HepG2 (cell line): ENCODE results near the gene NFE2L2. TPM values are rescaled to one million over a fixed set of nuclear protein-coding genes. Genes with fewer than 3 reads are reported as not detected.

ENCODE experiments used
- ATAC-seq: fragments of 200-7000 bp; cut with Tn5 transposase; 3 replicates; pipeline ENCODE4 v1.9.1; 2020; ENCODE audit warnings: mild to moderate bottlenecking, moderate library complexity
- BruUV-seq: library from RNA; stranded (reverse); fragments of 400-500 nt; replicated peaks from 2 replicates; lab custom pipeline; 2021; lab: Mats Ljungman, UMichigan
- CTCF ChIA-PET: fragments of 300-600 bp; formaldehyde crosslinking; extraction: SDS; loops from one replicate; lab custom pipeline; 2021; ENCODE audit warnings: low total read pairs, inconsistent platforms, low intra/inter-chr PET ratio; lab: Yijun Ruan, JAX
- POLR2A ChIA-PET: fragments of 350-600 bp; sonication (Branson Sonifier 250); formaldehyde crosslinking; loops from one replicate; lab custom pipeline; 2020; ENCODE audit warnings: antibody characterized with exemption, inconsistent platforms; lab: Yijun Ruan, JAX
- DNase-seq: peaks from one replicate; pipeline ENCODE4 v3.0.0-alpha.2; 2015; ENCODE audit warnings: low spot score
- FAIRE-seq: peaks from 3 replicates; lab custom pipeline; 2011; peaks lifted over from hg19 to GRCh38; lab: Jason Lieb, UNC
- H2AFZ ChIP-seq: one replicate; pipeline ENCODE4 v1.6.1; 2011; ENCODE audit warnings: low read length, inconsistent platforms
- H3K27ac ChIP-seq: fragments of 300-600 bp; 3 replicates; pipeline ENCODE4 v1.8.0; 2011; ENCODE audit warnings: mixed run types, mild to moderate bottlenecking, mixed read lengths, low read length, inconsistent platforms; ENCODE audit not compliant: insufficient read depth; ENCODE audit errors: extremely low read length
- H3K27me3 ChIP-seq, 2 experiments: fragments of 200-600 bp in 1 of 2; 2 replicates in 1 of 2; 3 replicates in 1 of 2; pipeline versions ENCODE4 v1.6.0 to v1.8.0; 2011; ENCODE audit warnings: low read length in 2 of 2, mild to moderate bottlenecking in 2 of 2, moderate library complexity in 2 of 2, inconsistent platforms in 1 of 2; ENCODE audit not compliant: insufficient read depth in 2 of 2, control insufficient read depth in 1 of 2
- H3K36me3 ChIP-seq, 2 experiments: fragments of 200-600 bp in 1 of 2; replicated peaks in 1 of 2; 2 replicates in 1 of 2; 3 replicates in 1 of 2; pipeline versions ENCODE4 v1.5.1 to v1.8.0; 2011; ENCODE audit warnings: low read length in 2 of 2, inconsistent platforms in 1 of 2; ENCODE audit not compliant: insufficient read depth in 2 of 2, control insufficient read depth in 1 of 2
- H3K4me1 ChIP-seq: 2 replicates; pipeline ENCODE4 v1.5.1; 2012; ENCODE audit warnings: low read length, inconsistent platforms; ENCODE audit not compliant: insufficient read depth
- H3K4me2 ChIP-seq: 2 replicates; pipeline ENCODE4 v1.6.0; 2011; ENCODE audit warnings: low read depth, low read length, inconsistent platforms
- H3K4me3 ChIP-seq, 3 experiments: fragments of 200-600 bp in 1 of 3; sonication (generic), shearing (Covaris generic) in 1 of 3; replicated peaks in 1 of 3; 2 replicates each; pipeline ENCODE4 v1.5.1; 2011 to 2016; ENCODE audit warnings: low read length in 3 of 3, inconsistent platforms in 2 of 3, low read depth in 2 of 3, mild to moderate bottlenecking in 2 of 3, control low read depth in 1 of 3, mixed read lengths in 1 of 3; ENCODE audit not compliant: insufficient read depth in 1 of 3
- H3K79me2 ChIP-seq: one replicate; pipeline ENCODE4 v1.6.1; 2011; ENCODE audit warnings: low read length, inconsistent platforms; ENCODE audit not compliant: insufficient read depth
- H3K9ac ChIP-seq: 2 replicates; pipeline ENCODE4 v1.6.0; 2011; ENCODE audit warnings: mild to moderate bottlenecking, low read depth, low read length, inconsistent platforms; ENCODE audit not compliant: insufficient read depth
- H3K9me3 ChIP-seq: 2 replicates; pipeline ENCODE4 v1.5.1; 2012; ENCODE audit warnings: mild to moderate bottlenecking, low read length
- H4K20me1 ChIP-seq: 2 replicates; pipeline ENCODE4 v1.6.0; 2011; ENCODE audit warnings: inconsistent platforms, mild to moderate bottlenecking, low read length, moderate library complexity; ENCODE audit not compliant: insufficient read depth
- ATF7 ChIP-seq, 2 experiments: fragments of 450-650 bp in 1 of 2; sonication (generic) in 1 of 2; formaldehyde crosslinking in 1 of 2; IDR thresholded peaks; 2 replicates each; pipeline versions ENCODE4 v1.4.0 to v1.6.1; 2016 to 2020; ENCODE audit warnings: antibody characterized with exemption in 1 of 2, mild to moderate bottlenecking in 1 of 2, missing genetic modification reagents in 1 of 2
- CHD4 ChIP-seq: fragments of 200-600 bp; sonication (generic); IDR thresholded peaks from 2 replicates; pipeline ENCODE4 v1.7.0; 2017; ENCODE audit warnings: mild to moderate bottlenecking, low read length, borderline replicate concordance
- LCORL ChIP-seq, 2 experiments: fragments of 450-650 bp in 1 of 2; sonication (generic) in 1 of 2; formaldehyde crosslinking in 1 of 2; IDR thresholded peaks; 2 replicates each; pipeline versions ENCODE4 v1.5.0 to v1.6.1; 2017 to 2020; ENCODE audit warnings: antibody characterized with exemption in 1 of 2, missing genetic modification reagents in 1 of 2
- NR3C1 ChIP-seq: sonication (generic); formaldehyde crosslinking; IDR thresholded peaks from 2 replicates; pipeline ENCODE4 v1.4.0; 2020; ENCODE audit warnings: missing genetic modification reagents
- REXO4 ChIP-seq: sonication (generic); formaldehyde crosslinking; IDR thresholded peaks from 2 replicates; pipeline ENCODE4 v1.8.0; 2022; ENCODE audit warnings: missing genetic modification reagents, mild to moderate bottlenecking, borderline replicate concordance
- SMYD3 ChIP-seq: sonication (generic); formaldehyde crosslinking; IDR thresholded peaks from 2 replicates; pipeline ENCODE4 v1.8.1; 2023; ENCODE audit warnings: mild to moderate bottlenecking, missing genetic modification reagents
- SNAPC2 ChIP-seq: sonication (generic); formaldehyde crosslinking; IDR thresholded peaks from 2 replicates; pipeline ENCODE4 v1.8.1; 2022; ENCODE audit warnings: mild to moderate bottlenecking, missing genetic modification reagents
- TOPORS ChIP-seq: sonication (generic); formaldehyde crosslinking; IDR thresholded peaks from 2 replicates; pipeline ENCODE4 v1.8.0; 2023; ENCODE audit warnings: mild to moderate bottlenecking, missing genetic modification reagents
- YEATS4 ChIP-seq: sonication (generic); formaldehyde crosslinking; IDR thresholded peaks from 2 replicates; pipeline ENCODE4 v1.4.0; 2020; ENCODE audit warnings: missing genetic modification reagents, borderline replicate concordance
- ZBTB7A ChIP-seq: sonication (generic); formaldehyde crosslinking; IDR thresholded peaks from 2 replicates; pipeline ENCODE4 v1.8.0; 2022; ENCODE audit warnings: mild to moderate bottlenecking, missing genetic modification reagents
- ZNF317 ChIP-seq: sonication (generic); formaldehyde crosslinking; IDR thresholded peaks from 2 replicates; pipeline ENCODE4 v1.5.0; 2020; ENCODE audit warnings: mild to moderate bottlenecking, missing genetic modification reagents
- ZNF589 ChIP-seq: sonication (generic); formaldehyde crosslinking; conservative IDR thresholded peaks from 2 replicates; pipeline ENCODE4 v1.8.0; 2022; ENCODE audit warnings: mild to moderate bottlenecking, moderate library complexity, missing genetic modification reagents
- ZSCAN30 ChIP-seq: sonication (generic); formaldehyde crosslinking; IDR thresholded peaks from 2 replicates; pipeline ENCODE4 v1.5.0; 2020; ENCODE audit warnings: mild to moderate bottlenecking, missing genetic modification reagents
- WGBS: methylation state at CpG from one replicate; pipeline ENCODE4 v1.1.6; 2017; ENCODE audit warnings: low lambda C conversion rate; 5-methylcytosine and 5-hydroxymethylcytosine counted together
- in situ Hi-C: cut with HindIII; loops from 2 replicates; pipeline ENCODE4 v1.10.0; 2017; ENCODE audit warnings: low pct_unique_long_range_greater_than_20kb; ENCODE audit not compliant: extremely low pct_ligation_motif_present
- intact Hi-C: fragments of 100-400 bp; cut with micrococcal nuclease; formaldehyde crosslinking; loops from one replicate; pipeline ENCODE4 v1.10.0; 2022; ENCODE audit not compliant: unreplicated experiment
- polyA plus RNA-seq, 8 experiments: library from polyadenylated mRNA; depleted of rRNA in 3 of 8; stranded (reverse) in 7 of 8; unstranded in 1 of 8; fragments of >200 nt; fragmentation: Illumina TruSeq in 4 of 8; extraction: Trizol in 4 of 8; gene quantifications; 2 replicates each; pipeline versions ENCODE4 v1.2.1 to v1.2.3, GENCODE V29; 2011 to 2016; ENCODE audit warnings: low read depth in 4 of 8, missing spikeins in 1 of 8, mixed read lengths in 1 of 8; ENCODE audit not compliant: insufficient read depth in 1 of 8
- total RNA-seq, 5 experiments: library from RNA; depleted of rRNA; stranded (reverse); fragments of >200 nt; fragmentation: Illumina TruSeq; extraction: Trizol; gene quantifications; 2 replicates each; pipeline ENCODE4 v1.2.3, GENCODE V29; 2016; ENCODE audit warnings: low read depth in 1 of 5
- TF ChIP-seq, protein P1 (sequence below): IDR thresholded peaks from 2 replicates; pipeline ENCODE4 v1.6.1; 2016; ENCODE audit warnings: mild to moderate bottlenecking
- TF ChIP-seq, protein P2 (sequence below): sonication (generic); formaldehyde crosslinking; IDR thresholded peaks from 2 replicates; pipeline ENCODE4 v1.5.0; 2020; ENCODE audit warnings: mild to moderate bottlenecking, missing genetic modification reagents
- TF ChIP-seq, protein P3 (sequence below): sonication (generic); formaldehyde crosslinking; IDR thresholded peaks from 2 replicates; pipeline ENCODE4 v1.8.0; 2022; ENCODE audit warnings: missing genetic modification reagents, mild to moderate bottlenecking, moderate library complexity, borderline replicate concordance

The NFE2L2 gene
- total and polyA plus RNA-seq, 2 of the 13 experiments (the other 11 are each of a cell fraction or from before 2014, with no cell fraction given), result 84.6 to 215 TPM

DNA sequence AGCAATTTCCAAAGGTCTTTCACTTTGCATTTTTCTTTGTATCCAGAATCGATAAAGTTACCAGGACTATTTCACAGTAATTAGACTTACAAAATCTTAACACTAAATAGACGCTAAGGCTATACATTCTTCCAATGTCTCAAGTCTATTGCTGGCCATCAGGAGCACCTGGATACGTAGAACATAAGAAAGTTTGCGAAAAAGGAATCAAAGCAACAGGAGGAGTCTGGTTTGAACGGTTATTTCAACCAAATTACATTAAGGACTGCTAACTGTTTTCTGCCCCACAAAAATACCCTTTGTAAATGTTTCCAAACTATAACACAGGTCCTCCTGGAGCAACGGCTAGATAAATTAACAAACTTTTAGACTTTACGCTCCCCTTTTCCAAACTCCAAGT is 53.4 kb downstream of the NFE2L2 start (continued):
- TF ChIP-seq LCORL (IDR thresholded peaks at IDR 0.05), result no peak
- TF ChIP-seq LCORL (CRISPR knock-in tag; IDR thresholded peaks at IDR 0.05), result no peak
- TF ChIP-seq, protein P1, sequence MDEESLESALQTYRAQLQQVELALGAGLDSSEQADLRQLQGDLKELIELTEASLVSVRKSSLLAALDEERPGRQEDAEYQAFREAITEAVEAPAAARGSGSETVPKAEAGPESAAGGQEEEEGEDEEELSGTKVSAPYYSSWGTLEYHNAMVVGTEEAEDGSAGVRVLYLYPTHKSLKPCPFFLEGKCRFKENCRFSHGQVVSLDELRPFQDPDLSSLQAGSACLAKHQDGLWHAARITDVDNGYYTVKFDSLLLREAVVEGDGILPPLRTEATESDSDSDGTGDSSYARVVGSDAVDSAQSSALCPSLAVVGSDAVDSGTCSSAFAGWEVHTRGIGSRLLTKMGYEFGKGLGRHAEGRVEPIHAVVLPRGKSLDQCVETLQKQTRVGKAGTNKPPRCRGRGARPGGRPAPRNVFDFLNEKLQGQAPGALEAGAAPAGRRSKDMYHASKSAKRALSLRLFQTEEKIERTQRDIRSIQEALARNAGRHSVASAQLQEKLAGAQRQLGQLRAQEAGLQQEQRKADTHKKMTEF (CRISPR knock-in tag), result no peak
- TF ChIP-seq SMYD3 (CRISPR knock-in tag), result no peak
- no peak for TF ChIP-seq ZNF317 (CRISPR knock-in tag)
- TF ChIP-seq NR3C1 (CRISPR knock-in tag), result no peak
- TF ChIP-seq, protein P2, sequence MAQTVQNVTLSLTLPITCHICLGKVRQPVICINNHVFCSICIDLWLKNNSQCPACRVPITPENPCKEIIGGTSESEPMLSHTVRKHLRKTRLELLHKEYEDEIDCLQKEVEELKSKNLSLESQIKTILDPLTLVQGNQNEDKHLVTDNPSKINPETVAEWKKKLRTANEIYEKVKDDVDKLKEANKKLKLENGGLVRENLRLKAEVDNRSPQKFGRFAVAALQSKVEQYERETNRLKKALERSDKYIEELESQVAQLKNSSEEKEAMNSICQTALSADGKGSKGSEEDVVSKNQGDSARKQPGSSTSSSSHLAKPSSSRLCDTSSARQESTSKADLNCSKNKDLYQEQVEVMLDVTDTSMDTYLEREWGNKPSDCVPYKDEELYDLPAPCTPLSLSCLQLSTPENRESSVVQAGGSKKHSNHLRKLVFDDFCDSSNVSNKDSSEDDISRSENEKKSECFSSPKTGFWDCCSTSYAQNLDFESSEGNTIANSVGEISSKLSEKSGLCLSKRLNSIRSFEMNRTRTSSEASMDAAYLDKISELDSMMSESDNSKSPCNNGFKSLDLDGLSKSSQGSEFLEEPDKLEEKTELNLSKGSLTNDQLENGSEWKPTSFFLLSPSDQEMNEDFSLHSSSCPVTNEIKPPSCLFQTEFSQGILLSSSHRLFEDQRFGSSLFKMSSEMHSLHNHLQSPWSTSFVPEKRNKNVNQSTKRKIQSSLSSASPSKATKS (CRISPR knock-in tag), result 0 out of 2 replicates have a peak, but pooled peaks have one; percentile 23
- TF ChIP-seq SNAPC2, result 0 out of 2 replicates have a peak, but pooled peaks have one; percentile 41
- TF ChIP-seq CHD4, result no peak
- no peak for TF ChIP-seq ZNF589 (CRISPR knock-in tag)

DNA sequence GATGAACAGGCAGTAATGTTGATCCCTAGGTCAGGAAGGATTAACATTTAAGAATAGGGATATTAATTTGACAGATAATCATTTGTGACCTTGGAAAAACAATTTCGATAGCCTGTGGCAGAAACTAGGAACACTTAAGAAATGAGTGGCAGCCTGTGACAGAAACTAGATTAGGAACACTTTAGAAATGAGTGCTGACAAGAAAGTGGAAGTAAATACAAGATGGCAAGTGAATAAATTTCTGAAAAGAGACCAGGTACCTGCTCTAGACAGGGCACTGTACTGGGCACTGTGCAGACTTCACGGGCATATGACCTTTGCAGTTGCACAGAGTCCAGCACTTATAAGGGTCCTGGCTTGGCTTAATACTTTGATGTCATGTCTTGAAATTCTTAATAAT is 57.4 kb downstream of the NFE2L2 start:
- no peak overlapping the region for H2AFZ ChIP-seq
- no TSS peak for BruUV-seq
- H3K4me3 ChIP-seq, result no peak overlapping the region
- H3K4me2 ChIP-seq, result no peak overlapping the region
- DNase-seq (no peak), FAIRE-seq (no peak), ATAC-seq (no peak)
- POLR2A ChIA-PET, result no interaction called here
- no peak overlapping the region for H3K9ac ChIP-seq
- no peaks in the 10 kb centered on the region; a peak in 1 of 5 replicates for H3K27me3 ChIP-seq
- CTCF ChIA-PET, result no interaction called here
- no peaks in the 10 kb centered on the region for H3K9me3 ChIP-seq
- H3K27ac ChIP-seq, result no peak overlapping the region
- peaks cover 25% of the 10 kb centered on the region for H3K79me2 ChIP-seq
- H3K4me1 ChIP-seq, result peaks cover 34% of the 10 kb centered on the region
- 94% methylated on average over 2 of the region's 2 CpGs for WGBS
- no peaks in the 10 kb centered on the region for H4K20me1 ChIP-seq
- intact Hi-C loops, result no loop called here
- no peaks in the 10 kb centered on the region for H3K36me3 ChIP-seq
- in situ Hi-C loops, result no loop called here
- no peak for TF ChIP-seq ZBTB7A (CRISPR knock-in tag)
- no peak for TF ChIP-seq ATF7 (IDR thresholded peaks at IDR 0.05)
- no peak for TF ChIP-seq ATF7 (CRISPR knock-in tag; IDR thresholded peaks at IDR 0.05)
- TF ChIP-seq TOPORS, result no peak
- no peak for TF ChIP-seq ZSCAN30
- no peak for TF ChIP-seq REXO4 (CRISPR knock-in tag)
- TF ChIP-seq, protein P3, sequence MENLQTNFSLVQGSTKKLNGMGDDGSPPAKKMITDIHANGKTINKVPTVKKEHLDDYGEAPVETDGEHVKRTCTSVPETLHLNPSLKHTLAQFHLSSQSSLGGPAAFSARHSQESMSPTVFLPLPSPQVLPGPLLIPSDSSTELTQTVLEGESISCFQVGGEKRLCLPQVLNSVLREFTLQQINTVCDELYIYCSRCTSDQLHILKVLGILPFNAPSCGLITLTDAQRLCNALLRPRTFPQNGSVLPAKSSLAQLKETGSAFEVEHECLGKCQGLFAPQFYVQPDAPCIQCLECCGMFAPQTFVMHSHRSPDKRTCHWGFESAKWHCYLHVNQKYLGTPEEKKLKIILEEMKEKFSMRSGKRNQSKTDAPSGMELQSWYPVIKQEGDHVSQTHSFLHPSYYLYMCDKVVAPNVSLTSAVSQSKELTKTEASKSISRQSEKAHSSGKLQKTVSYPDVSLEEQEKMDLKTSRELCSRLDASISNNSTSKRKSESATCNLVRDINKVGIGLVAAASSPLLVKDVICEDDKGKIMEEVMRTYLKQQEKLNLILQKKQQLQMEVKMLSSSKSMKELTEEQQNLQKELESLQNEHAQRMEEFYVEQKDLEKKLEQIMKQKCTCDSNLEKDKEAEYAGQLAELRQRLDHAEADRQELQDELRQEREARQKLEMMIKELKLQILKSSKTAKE, result no peak
- no peak for TF ChIP-seq YEATS4 (CRISPR knock-in tag)
- TF ChIP-seq, protein P2 (CRISPR knock-in tag), result no peak
